ENCODE data around the gene MYO3B. TPM values are rescaled to one million over a fixed set of nuclear protein-coding genes. Genes with fewer than 3 reads are reported as not detected.

Gene MYO3B
- total RNA-seq, 1 experiment from 2014 or later = 0.04 TPM

- H3K36me3 ChIP-seq = no peaks in the 10 kb centered on the region
- no peak overlapping the region for H3K27ac ChIP-seq
- no peak for DNase-seq
- no peak overlapping the region for H3K4me3 ChIP-seq
- no peaks in the 10 kb centered on the region for H3K9me3 ChIP-seq (replicated peaks)
- H3K27me3 ChIP-seq = no peaks in the 10 kb centered on the region
- peaks cover 5% of the 10 kb centered on the region; the same call in 1 of the 2 replicates for H3K4me1 ChIP-seq
Measured at GRCh38 chr2:170436077-170436943, 258.4 kb downstream of the MYO3B start.

- peak; percentile 11 to 69 for DNase-seq
- no peak overlapping the region for H3K4me3 ChIP-seq
- H3K9me3 ChIP-seq (replicated peaks) = peaks cover 5% of the 10 kb centered on the region
- no peaks in the 10 kb centered on the region for H3K27me3 ChIP-seq
- no peak overlapping the region for H3K27ac ChIP-seq
- H3K36me3 ChIP-seq = no peaks in the 10 kb centered on the region
- H3K4me1 ChIP-seq = peaks cover 11% of the 10 kb centered on the region
Measured at GRCh38 chr2:170446078-170446477, 268.1 kb downstream of the MYO3B start.

GRCh38 chr2:170449034-170449433 lies 271.1 kb downstream of the MYO3B start:
- DNase-seq = no peak
- peaks cover 3% of the 10 kb centered on the region; the same call in 1 of the 2 replicates for H3K9me3 ChIP-seq (replicated peaks)
- H3K4me3 ChIP-seq = no peak overlapping the region
- H3K36me3 ChIP-seq = no peaks in the 10 kb centered on the region
- H3K4me1 ChIP-seq = peaks cover 11% of the 10 kb centered on the region
- no peaks in the 10 kb centered on the region for H3K27me3 ChIP-seq
- H3K27ac ChIP-seq = no peak overlapping the region

GRCh38 chr2:170454471-170455372 lies 276.8 kb downstream of the MYO3B start:
- no peak for DNase-seq
- H3K36me3 ChIP-seq = no peaks in the 10 kb centered on the region
- H3K4me1 ChIP-seq = no peaks in the 10 kb centered on the region
- no peak overlapping the region for H3K4me3 ChIP-seq
- H3K27me3 ChIP-seq = no peaks in the 10 kb centered on the region
- no peak overlapping the region for H3K27ac ChIP-seq
- peaks cover 3% of the 10 kb centered on the region; the same call in 1 of the 2 replicates for H3K9me3 ChIP-seq (replicated peaks)

- Histone ChIP-seq H3K27ac (no peak overlapping the region), H3K4me1 (no peaks in the 10 kb centered on the region), H3K27me3 (no peaks in the 10 kb centered on the region), H3K9me3 (replicated peaks) (peaks cover 2% of the 10 kb centered on the region; the same call in 1 of the 2 replicates), H3K36me3 (no peaks in the 10 kb centered on the region), H3K4me3 (no peak overlapping the region)
- DNase-seq = no peak
Measured at GRCh38 chr2:170455617-170456426, 277.9 kb downstream of the MYO3B start.

GRCh38 chr2:170456914-170457313 lies 279.0 kb downstream of the MYO3B start:
- no peaks in the 10 kb centered on the region for H3K27me3 ChIP-seq
- DNase-seq = no peak
- H3K36me3 ChIP-seq = no peaks in the 10 kb centered on the region
- peaks cover 1% of the 10 kb centered on the region; the same call in 1 of the 2 replicates for H3K4me1 ChIP-seq
- H3K27ac ChIP-seq = no peak overlapping the region
- H3K4me3 ChIP-seq = no peak overlapping the region
- no peaks in the 10 kb centered on the region; the same call in 1 of the 2 replicates for H3K9me3 ChIP-seq (replicated peaks)

GRCh38 chr2:170457742-170458141 lies 279.8 kb downstream of the MYO3B start:
- DNase-seq = no peak
- Histone ChIP-seq H3K4me3 (no peak overlapping the region), H3K9me3 (replicated peaks) (no peaks in the 10 kb centered on the region; the same call in 1 of the 2 replicates), H3K36me3 (no peaks in the 10 kb centered on the region), H3K27me3 (no peaks in the 10 kb centered on the region), H3K4me1 (peaks cover 10% of the 10 kb centered on the region), H3K27ac (no peak overlapping the region)

GRCh38 chr2:170461889-170462288 lies 283.9 kb downstream of the MYO3B start:
- peak in 1 of 2 experiments; percentile 25 for DNase-seq
- H3K9me3 ChIP-seq (replicated peaks) = no peaks in the 10 kb centered on the region
- no peaks in the 10 kb centered on the region for H3K27me3 ChIP-seq
- H3K36me3 ChIP-seq = no peaks in the 10 kb centered on the region
- H3K4me3 ChIP-seq = no peak overlapping the region
- H3K27ac ChIP-seq = no peak overlapping the region
- peaks cover 17% of the 10 kb centered on the region for H3K4me1 ChIP-seq

- Histone ChIP-seq H3K27me3 (no peaks in the 10 kb centered on the region), H3K9me3 (replicated peaks) (no peaks in the 10 kb centered on the region), H3K4me3 (no peak overlapping the region), H3K36me3 (no peaks in the 10 kb centered on the region), H3K27ac (no peak overlapping the region), H3K4me1 (peaks cover 17% of the 10 kb centered on the region)
- peak in 1 of 2 experiments; percentile 38 for DNase-seq
Measured at GRCh38 chr2:170462433-170463205, 284.7 kb downstream of the MYO3B start.

- Histone ChIP-seq H3K4me1 (peaks cover 20% of the 10 kb centered on the region), H3K36me3 (no peaks in the 10 kb centered on the region), H3K27ac (no peak overlapping the region), H3K9me3 (replicated peaks) (no peaks in the 10 kb centered on the region), H3K27me3 (no peaks in the 10 kb centered on the region), H3K4me3 (no peak overlapping the region)
- DNase-seq = no peak
Measured at GRCh38 chr2:170463206-170463537, 285.2 kb downstream of the MYO3B start.

GRCh38 chr2:170464268-170464667 lies 286.3 kb downstream of the MYO3B start:
- no peak for DNase-seq
- Histone ChIP-seq H3K9me3 (replicated peaks) (no peaks in the 10 kb centered on the region), H3K36me3 (no peaks in the 10 kb centered on the region), H3K27ac (no peak overlapping the region), H3K4me1 (peaks cover 20% of the 10 kb centered on the region), H3K27me3 (no peaks in the 10 kb centered on the region), H3K4me3 (no peak overlapping the region)

- Histone ChIP-seq H3K27me3 (no peaks in the 10 kb centered on the region), H3K4me1 (peaks cover 20% of the 10 kb centered on the region), H3K4me3 (no peak overlapping the region), H3K27ac (no peak overlapping the region), H3K36me3 (no peaks in the 10 kb centered on the region), H3K9me3 (replicated peaks) (no peaks in the 10 kb centered on the region)
- DNase-seq = peak; percentile 21 to 43
Measured at GRCh38 chr2:170465241-170465640, 287.3 kb downstream of the MYO3B start.

- Histone ChIP-seq H3K27ac (no peak overlapping the region), H3K4me1 (peaks cover 20% of the 10 kb centered on the region), H3K27me3 (no peaks in the 10 kb centered on the region), H3K36me3 (no peaks in the 10 kb centered on the region), H3K9me3 (replicated peaks) (no peaks in the 10 kb centered on the region), H3K4me3 (no peak overlapping the region)
- DNase-seq = no peak
Measured at GRCh38 chr2:170466632-170467031, 288.7 kb downstream of the MYO3B start.
